GM23248 (cell line): ENCODE measurements around the gene TRIOBP.

ENCODE experiments used
- EZH2 ChIP-seq: fragments of 200-600 bp; sonication (generic); IDR thresholded peaks from 2 replicates; pipeline ENCODE4 v1.6.1; 2018; ENCODE audit warnings: antibody characterized with exemption, mild to moderate bottlenecking; ENCODE audit not compliant: insufficient read depth, poor library complexity, severe bottlenecking
- EZH2phosphoT487 ChIP-seq: fragments of 200-600 bp; sonication (generic); IDR thresholded peaks from 2 replicates; pipeline ENCODE4 v1.6.1; 2018; ENCODE audit warnings: antibody characterized with exemption, moderate library complexity, mild to moderate bottlenecking, low read depth; ENCODE audit not compliant: insufficient read depth

DNA sequence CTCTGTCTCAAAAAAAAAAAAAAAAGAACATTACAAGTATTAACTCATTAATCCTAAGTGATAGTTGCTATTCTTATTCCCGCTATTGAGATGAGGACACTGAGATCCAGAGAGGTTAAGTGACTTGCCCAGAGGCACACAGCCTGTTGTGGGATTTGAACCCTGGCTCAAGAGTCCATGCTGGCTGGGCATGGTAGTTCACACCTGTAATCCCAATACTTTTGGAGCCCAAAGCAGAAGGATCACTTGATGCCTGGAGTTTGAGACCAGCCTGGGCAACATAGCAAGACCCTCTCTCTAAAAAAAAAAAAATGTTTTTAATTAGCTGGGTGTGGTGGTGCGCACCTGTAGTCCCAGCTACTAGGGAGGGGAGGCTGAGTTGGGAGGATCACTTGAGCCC is 115.0 kb downstream of the TRIOBP start:
- TF ChIP-seq EZH2phosphoT487 (no peak), EZH2 (no peak)
